Measurements from ENCODE around the gene PRKCE. TPM values are rescaled to one million over a fixed set of nuclear protein-coding genes. Genes with fewer than 3 reads are reported as not detected.

The PRKCE gene
- total and polyA plus RNA-seq, 2 of the 8 experiments (the other 6 are each of a cell fraction or from before 2014, with no cell fraction given): 0.54 to 2.1 TPM

DNA sequence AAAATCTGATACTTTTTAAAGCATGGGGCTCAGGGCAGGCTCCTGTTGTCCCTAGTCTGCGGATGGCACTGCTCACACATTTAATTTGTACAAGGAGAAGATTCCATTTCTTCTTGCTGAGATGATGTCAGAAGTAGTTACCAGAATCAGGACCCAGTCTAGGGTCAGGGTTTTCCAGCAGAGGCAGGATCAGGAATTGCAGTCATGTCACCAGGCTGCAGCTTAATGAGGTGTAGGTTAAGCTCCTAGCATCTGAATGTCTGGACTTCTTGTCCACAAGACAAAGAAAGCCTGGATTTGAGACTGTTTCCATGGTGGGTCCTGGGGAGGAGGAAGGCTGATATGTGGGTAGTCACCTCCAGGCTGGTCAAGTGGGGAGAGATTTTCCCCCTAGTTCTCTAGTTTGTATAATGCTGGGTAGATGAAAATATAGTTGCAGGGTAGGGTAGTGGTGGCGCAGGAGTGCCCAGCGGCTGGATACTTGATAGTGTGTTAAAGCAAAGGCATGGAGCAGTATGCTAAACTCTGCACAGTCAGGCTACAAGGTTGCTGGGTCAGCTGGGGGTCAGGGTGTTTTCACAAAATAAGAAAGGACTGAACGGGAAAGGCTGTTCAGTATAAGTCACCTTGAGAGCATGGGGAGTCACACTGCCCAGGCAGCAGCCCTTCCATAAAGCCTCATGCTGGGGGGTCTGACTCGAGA is 148.4 kb downstream of the PRKCE start:
- H4K8ac ChIP-seq (ENCODE audit: extremely low read depth, insufficient read depth, low read length): 0 out of 2 replicates have a peak overlapping the region, but pooled peaks have one; percentile 37
- H2AFZ ChIP-seq (ENCODE audit: low read length): no peak overlapping the region
- H2BK15ac ChIP-seq (ENCODE audit: low read length): no peak overlapping the region
- H3K23me2 ChIP-seq (ENCODE audit: low read depth, low read length): no peaks in the 10 kb centered on the region
- no peaks in the 10 kb centered on the region for H3K36me3 ChIP-seq (ENCODE audit: control insufficient read depth in 2 of 4, insufficient read depth in 4 of 4, low read length in 3 of 4)
- 93% methylated on average over 5 of the region's 5 CpGs; no CpG with 5 or more reads in 1 of the 2 experiments for whole genome bisulfite sequencing, 2 experiments (ENCODE audit: extremely low coverage in 1 of 2, insufficient coverage in 1 of 2, insufficient read length in 1 of 2, insufficient replicate concordance in 2 of 2, low coverage in 1 of 2, low lambda C conversion rate in 2 of 2, missing lambda C conversion rate in 1 of 2)
- no peak overlapping the region for H3K23ac ChIP-seq (ENCODE audit: insufficient read length)
- no peaks in the 10 kb centered on the region for H4K20me1 ChIP-seq (replicated peaks in 1 of 2; ENCODE audit: control insufficient read depth in 1 of 2, insufficient read depth in 2 of 2, low read length in 2 of 2)
- H3K14ac ChIP-seq (ENCODE audit: insufficient read length): no peak overlapping the region
- no peak overlapping the region for H3K56ac ChIP-seq (replicated peaks; ENCODE audit: insufficient read length, low read depth, low read length)
- H2BK5ac ChIP-seq (ENCODE audit: low read depth, low read length): no peak overlapping the region
- no peak overlapping the region for H3K4me3 ChIP-seq (ENCODE audit: extremely low read depth in 1 of 4, insufficient read depth in 2 of 4, low read depth in 3 of 4, low read length in 4 of 4)
- H2BK20ac ChIP-seq (ENCODE audit: low read length): no peak overlapping the region
- H2BK12ac ChIP-seq (ENCODE audit: low read depth, low read length): no peak overlapping the region
- H3K27ac ChIP-seq (ENCODE audit: low read depth, low read length): no peak overlapping the region
- no peak overlapping the region for H3K18ac ChIP-seq (ENCODE audit: extremely low read depth, low read length)
- H3K79me1 ChIP-seq (ENCODE audit: low read depth, low read length): no peaks in the 10 kb centered on the region
- no peak overlapping the region for H2BK120ac ChIP-seq (replicated peaks; ENCODE audit: low read depth, low read length)
- ChIA-PET POLR2A (ENCODE audit: partially characterized antibody) (no interaction called here), CTCF (ENCODE audit: partially characterized antibody) (interaction anchor here (2.5 kb wide), 1 partner anchor 147 kb away, joined by 6 read pairs; no protein-coding TSS in a partner anchor)
- no peak overlapping the region for H4K5ac ChIP-seq (ENCODE audit: insufficient read length, low read depth, low read length)
- H3K27me3 ChIP-seq (replicated peaks in 1 of 4; ENCODE audit: control insufficient read depth in 3 of 4, extremely low read depth in 1 of 4, insufficient read depth in 3 of 4, low read length in 3 of 4): no peaks in the 10 kb centered on the region; a peak in 1 of 7 replicates
- H3K4me1 ChIP-seq (replicated peaks in 1 of 4; ENCODE audit: control insufficient read depth in 3 of 4, insufficient read depth in 4 of 4, low read length in 3 of 4): peaks cover 0 to 1% (median 0%) of the 10 kb centered on the region in 4 experiments; a peak in 1 of 7 replicates
- no peak for DNase-seq (ENCODE audit: low read depth in 1 of 2, low spot score in 2 of 2)
- no peaks in the 10 kb centered on the region for H3K9me3 ChIP-seq (ENCODE audit: insufficient read depth in 2 of 2, low read depth in 1 of 2, low read length in 1 of 2)
- no peak overlapping the region for H4K91ac ChIP-seq (replicated peaks; ENCODE audit: insufficient read length, low read length)
- H3K79me2 ChIP-seq (ENCODE audit: control insufficient read depth in 1 of 2, insufficient read depth in 2 of 2, low read length in 2 of 2): no peaks in the 10 kb centered on the region
- no peak overlapping the region for H3K4me2 ChIP-seq (ENCODE audit: insufficient read depth in 1 of 2, low read depth in 2 of 2, low read length in 2 of 2)
- no peak for FAIRE-seq
- no peak overlapping the region for H2AK5ac ChIP-seq (ENCODE audit: low read depth, low read length)
- H3K4ac ChIP-seq (replicated peaks; ENCODE audit: insufficient read length, low read depth, low read length): no peak overlapping the region
- H3K9ac ChIP-seq (replicated peaks in 1 of 4; ENCODE audit: extremely low read depth in 1 of 4, low read depth in 3 of 4, low read length in 3 of 4): no peak overlapping the region
- TF ChIP-seq POLR2A (IDR thresholded peaks at IDR 0.05; ENCODE audit: control extremely low read depth in 1 of 2, low read depth in 2 of 2, low read length in 2 of 2): no peak
- TF ChIP-seq, protein P1, sequence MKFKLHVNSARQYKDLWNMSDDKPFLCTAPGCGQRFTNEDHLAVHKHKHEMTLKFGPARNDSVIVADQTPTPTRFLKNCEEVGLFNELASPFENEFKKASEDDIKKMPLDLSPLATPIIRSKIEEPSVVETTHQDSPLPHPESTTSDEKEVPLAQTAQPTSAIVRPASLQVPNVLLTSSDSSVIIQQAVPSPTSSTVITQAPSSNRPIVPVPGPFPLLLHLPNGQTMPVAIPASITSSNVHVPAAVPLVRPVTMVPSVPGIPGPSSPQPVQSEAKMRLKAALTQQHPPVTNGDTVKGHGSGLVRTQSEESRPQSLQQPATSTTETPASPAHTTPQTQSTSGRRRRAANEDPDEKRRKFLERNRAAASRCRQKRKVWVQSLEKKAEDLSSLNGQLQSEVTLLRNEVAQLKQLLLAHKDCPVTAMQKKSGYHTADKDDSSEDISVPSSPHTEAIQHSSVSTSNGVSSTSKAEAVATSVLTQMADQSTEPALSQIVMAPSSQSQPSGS (IDR thresholded peaks at IDR 0.05; ENCODE audit: low read length): no peak
- no peak for TF ChIP-seq KDM5A (IDR thresholded peaks at IDR 0.05; ENCODE audit: low read length)
- TF ChIP-seq POLR2AphosphoS5 (IDR thresholded peaks at IDR 0.05; ENCODE audit: low read depth, low read length): no peak
- TF ChIP-seq SP1 (IDR thresholded peaks at IDR 0.05; ENCODE audit: low read depth, low read length): no peak
- TF ChIP-seq MAFK (IDR thresholded peaks at IDR 0.05; ENCODE audit: low read depth, low read length): no peak
- no peak for TF ChIP-seq CREB1 (IDR thresholded peaks at IDR 0.05)
- no peak for TF ChIP-seq RXRA (IDR thresholded peaks at IDR 0.05; ENCODE audit: insufficient read depth, low read depth, low read length)
- TF ChIP-seq EGR1 (IDR thresholded peaks at IDR 0.05; ENCODE audit: borderline replicate concordance, low read depth, low read length): no peak
- TF ChIP-seq, protein P2, sequence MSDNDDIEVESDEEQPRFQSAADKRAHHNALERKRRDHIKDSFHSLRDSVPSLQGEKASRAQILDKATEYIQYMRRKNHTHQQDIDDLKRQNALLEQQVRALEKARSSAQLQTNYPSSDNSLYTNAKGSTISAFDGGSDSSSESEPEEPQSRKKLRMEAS (IDR thresholded peaks at IDR 0.05): no peak
- TF ChIP-seq NRF1 (IDR thresholded peaks at IDR 0.05; ENCODE audit: low read depth, low read length): no peak
- no peak for TF ChIP-seq EP300 (IDR thresholded peaks at IDR 0.05; ENCODE audit: borderline replicate concordance in 1 of 2, low read depth in 2 of 2, low read length in 2 of 2)
